ENCODE data around the gene ITSN1.

DNA sequence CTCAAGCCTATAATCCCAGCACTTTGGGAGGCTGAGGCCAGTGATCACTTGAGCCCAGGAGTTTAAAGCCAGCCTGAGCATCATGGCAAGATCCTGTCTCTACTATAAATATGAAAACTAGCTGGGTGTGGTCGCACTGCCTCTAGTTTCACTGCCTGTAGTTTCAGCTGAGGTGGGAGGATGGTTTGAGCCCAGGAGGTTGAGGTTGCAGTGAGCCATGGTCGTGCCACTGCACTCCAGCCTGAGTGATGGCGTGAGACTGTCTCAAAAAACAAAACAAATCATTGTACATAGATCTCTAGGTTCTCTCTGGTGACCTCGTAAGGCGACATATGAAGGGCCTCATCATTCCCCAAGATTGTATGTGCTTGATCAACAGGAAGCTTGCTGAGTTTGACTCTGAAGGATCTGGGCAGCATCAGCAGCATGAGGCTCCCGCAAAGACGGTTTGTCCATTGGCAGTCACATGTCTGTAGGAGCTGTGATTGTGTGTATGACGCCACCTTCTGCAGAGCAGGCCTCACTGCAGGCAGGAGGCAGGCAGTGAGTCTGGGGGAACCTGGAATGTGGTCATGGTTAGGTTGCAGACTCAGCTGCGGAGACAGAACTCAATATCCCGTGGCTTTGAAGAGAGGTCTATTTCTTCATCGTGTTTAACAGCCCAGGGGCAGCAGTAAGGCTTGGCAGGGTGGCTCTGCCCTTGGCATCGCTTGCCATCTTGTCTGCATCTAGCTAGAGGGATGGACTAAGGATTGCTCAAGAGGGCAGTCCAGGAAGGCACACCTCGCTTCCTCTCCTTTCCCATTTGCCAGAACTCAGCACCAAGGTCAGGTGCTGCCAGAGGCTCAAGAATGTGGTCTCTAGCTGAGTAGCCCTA lies 259.3 kb downstream of the ITSN1 start:
- TF ChIP-seq YY1 (IDR thresholded peaks at IDR 0.05; ENCODE audit: low read depth) (no peak), CEBPB (IDR thresholded peaks at IDR 0.05) (peak; percentile 15; the same call in 1 of the 2 replicates), NFIC (IDR thresholded peaks at IDR 0.05) (no peak), EGR1 (IDR thresholded peaks at IDR 0.05) (no peak), REST (IDR thresholded peaks at IDR 0.05; ENCODE audit: low read depth) (no peak), EP300 (IDR thresholded peaks at IDR 0.05; ENCODE audit: borderline replicate concordance) (no peak), ZBTB7A (IDR thresholded peaks at IDR 0.05; ENCODE audit: low read depth) (no peak), FOXM1 (IDR thresholded peaks at IDR 0.05; ENCODE audit: borderline replicate concordance, low read depth) (no peak), TEAD4 (IDR thresholded peaks at IDR 0.05) (no peak), TCF12 (IDR thresholded peaks at IDR 0.05; ENCODE audit: low read depth) (no peak), TAF1 (IDR thresholded peaks at IDR 0.05; ENCODE audit: low read depth) (no peak), USF1 (IDR thresholded peaks at IDR 0.05) (peak; percentile 79)

All from Ishikawa (cell line).